HG03354 (cell line): ENCODE measurements around the gene FGF22.
"Not testable (repeated sequence)": the region's sequence is repeated elsewhere in the genome, so short reads cannot be mapped to it uniquely, and the experiment has no call there.

Experiments used
- ATAC-seq: cut with Tn5 transposase; IDR thresholded peaks from one replicate; pipeline ENCODE4 v1.9.1; 2021; ENCODE audit warnings: mild to moderate bottlenecking; ENCODE audit not compliant: unreplicated experiment, poor library complexity, severe bottlenecking

The FGF22 gene

GRCh38 chr19:619286-620002 lies 20.2 kb upstream of the FGF22 start:
- no peak for ATAC-seq

DNA sequence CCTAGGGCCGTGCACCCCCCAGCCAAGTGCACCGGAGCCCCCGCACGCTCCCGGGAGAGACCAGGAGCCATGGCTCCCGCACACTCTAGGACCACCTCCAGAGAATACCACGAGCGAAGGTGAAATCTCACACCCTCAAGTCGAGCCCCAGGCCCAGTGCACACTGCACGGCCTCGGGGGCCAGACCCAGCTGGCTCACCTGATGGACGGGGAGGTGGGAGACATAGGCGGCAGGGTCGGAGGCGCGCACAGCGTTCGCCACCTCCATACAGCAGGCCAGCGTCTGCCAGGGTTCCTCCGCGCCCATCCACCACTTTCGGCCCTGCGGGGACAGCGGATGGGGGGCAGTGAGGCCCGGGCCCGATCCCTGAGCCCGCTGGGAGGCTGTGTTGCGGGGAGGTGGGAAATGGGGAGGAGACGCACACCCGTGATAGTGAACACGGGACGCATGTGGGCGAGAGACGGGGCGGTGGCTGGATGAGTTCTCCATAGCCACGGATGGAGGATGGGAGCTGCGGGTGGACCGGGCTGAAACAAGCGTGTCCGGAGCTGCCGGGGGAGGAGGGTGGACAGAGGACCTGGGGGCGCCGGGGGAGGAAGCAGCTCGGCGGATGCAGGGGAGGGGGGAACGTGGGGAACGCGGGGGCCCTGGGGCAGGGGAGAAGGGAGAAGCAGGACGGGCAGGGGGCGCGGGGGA lies 19.4 kb upstream of the FGF22 start:
- no peak for ATAC-seq

DNA sequence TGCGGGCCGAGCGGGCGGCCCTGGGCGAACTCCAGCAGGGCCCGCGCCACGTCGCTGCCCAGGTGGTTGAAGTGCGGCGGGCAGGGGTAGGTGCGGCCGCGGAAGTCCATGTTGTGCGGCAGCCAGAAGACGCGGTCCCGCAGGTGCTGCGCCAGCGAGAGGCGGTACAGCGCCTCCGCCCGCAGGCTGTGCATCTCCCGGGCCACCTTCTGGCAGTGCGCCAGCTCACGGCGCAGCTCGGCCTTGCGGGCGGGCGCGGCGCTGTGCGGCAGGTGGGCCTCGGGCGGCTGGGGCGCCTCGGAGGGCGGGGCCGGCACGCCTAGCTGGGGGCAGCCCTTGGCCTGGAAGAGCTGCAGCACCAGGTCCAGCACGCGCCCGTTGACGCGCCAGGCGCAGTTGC lies 18.5 kb upstream of the FGF22 start:
- ATAC-seq = not testable (repeated sequence)

GRCh38 chr19:621819-622218 lies 17.9 kb upstream of the FGF22 start:
- ATAC-seq = no peak

GRCh38 chr19:622666-623065 lies 17.0 kb upstream of the FGF22 start:
- no peak for ATAC-seq

- no peak for ATAC-seq
Observed at GRCh38 chr19:623175-623916, 16.3 kb upstream of the FGF22 start.

- no peak for ATAC-seq
Observed at GRCh38 chr19:623974-624373, 15.7 kb upstream of the FGF22 start.

DNA sequence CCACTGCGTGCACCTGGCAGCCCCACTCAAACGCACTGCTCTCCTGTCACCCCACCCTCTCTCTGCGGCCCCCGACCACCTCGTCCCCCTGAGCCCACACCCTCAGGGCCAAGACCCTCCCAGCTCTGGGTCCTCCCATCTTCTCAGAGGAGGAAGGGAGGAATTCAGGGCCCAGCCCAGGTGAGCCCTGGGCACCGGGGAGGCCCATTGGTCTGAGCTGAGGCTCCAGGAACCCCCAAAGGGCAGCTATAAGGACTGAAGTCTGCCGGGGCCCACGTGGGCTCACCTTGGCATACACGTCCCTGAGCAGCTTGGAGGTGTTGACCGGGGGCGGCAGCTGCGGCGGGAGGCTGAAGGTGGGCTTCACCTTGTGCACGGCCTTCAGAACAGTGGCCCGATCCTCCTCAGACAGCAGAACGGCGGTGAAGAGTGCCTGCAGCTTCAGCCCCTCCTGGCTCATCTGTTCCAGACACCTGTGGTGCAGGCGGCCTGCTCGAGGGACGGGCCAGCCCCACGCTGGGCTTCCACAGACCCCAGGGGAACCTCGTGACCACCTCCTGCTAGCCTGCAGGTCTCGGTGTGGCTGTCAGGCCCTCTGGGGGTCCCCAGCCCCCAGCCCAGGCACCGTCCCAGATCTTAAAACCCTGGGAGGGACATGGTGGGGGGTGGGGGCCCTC lies 15.1 kb upstream of the FGF22 start:
- ATAC-seq = no peak

- ATAC-seq = no peak
Observed at GRCh38 chr19:625257-625656, 14.4 kb upstream of the FGF22 start.

DNA sequence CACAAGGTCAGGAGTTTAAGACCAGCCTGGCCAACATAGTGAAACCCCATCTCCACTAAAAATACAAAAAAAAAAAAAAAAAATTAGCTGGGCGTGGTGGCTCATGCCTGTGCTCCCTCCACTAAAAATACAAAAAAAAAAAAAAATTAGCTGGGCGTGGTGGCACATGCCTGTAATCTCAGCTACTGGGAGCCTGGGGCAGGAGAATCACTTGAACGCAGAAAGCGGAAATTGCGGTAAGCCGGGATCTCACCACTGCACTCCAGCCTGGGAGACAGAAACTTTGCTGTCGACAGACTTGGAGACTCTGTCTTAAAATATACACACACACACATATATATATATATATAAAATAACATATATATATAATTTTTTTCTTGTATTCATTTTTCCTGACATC lies 13.1 kb upstream of the FGF22 start:
- ATAC-seq = not testable (repeated sequence)

DNA sequence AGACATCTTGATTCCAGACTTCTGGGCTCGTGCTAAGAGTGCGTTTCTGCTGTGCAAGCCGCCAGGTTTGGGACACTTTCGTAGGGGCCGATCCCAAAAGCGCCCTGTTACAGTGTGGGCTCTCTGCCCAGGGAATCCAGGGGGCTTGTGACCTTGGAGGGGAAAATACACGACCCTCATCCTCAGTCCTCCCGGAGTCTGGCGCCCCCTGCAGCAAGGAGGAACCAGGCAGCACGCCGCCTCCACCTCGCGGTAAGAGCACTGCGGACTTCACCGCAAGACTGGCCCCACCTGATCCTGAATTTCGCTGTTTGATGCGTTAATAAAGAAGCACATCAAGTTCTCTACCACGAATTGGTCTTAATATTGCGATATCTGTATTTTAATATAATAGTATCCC lies 11.5 kb upstream of the FGF22 start:
- no peak for ATAC-seq

- ATAC-seq = not testable (repeated sequence)
Observed at GRCh38 chr19:629515-629914, 10.2 kb upstream of the FGF22 start.

GRCh38 chr19:629961-630714 lies 9.5 kb upstream of the FGF22 start:
- no peak for ATAC-seq

DNA sequence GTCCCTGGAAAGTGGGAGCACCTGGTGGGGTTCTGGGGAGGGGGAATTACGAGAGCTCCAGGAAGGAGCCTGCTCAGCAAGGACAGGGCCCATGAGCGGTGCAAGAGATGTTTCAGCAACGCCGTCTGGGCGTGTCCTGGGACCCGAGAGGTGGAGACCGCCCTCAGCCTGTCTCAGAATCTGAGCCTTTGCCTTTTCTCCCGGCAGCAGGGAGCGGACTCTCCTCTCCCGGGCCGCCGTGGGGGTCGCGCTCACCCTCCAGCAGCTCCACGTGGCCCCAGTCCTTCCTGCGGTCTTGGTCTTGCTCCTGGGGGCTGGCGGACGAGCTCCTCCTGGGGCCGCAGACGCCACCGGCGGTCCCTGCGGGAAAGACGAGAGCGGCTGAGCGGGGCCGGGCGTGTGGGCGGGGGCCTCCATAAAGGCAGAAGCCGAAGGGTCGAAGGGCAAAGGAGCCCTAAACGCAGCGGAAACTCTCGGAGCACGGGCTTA lies 7.1 kb upstream of the FGF22 start:
- peak; percentile 21 for ATAC-seq

GRCh38 chr19:633068-633785 lies 6.5 kb upstream of the FGF22 start, which contains the start of gene POLRMT:
TSS of gene POLRMT (minus strand) at chr19:633537. CDS start at chr19:633512, 25 bp downstream.
- peak; percentile 81 for ATAC-seq

GRCh38 chr19:633786-634639 lies 5.7 kb upstream of the FGF22 start:
- no peak for ATAC-seq

GRCh38 chr19:634975-635652 lies 4.6 kb upstream of the FGF22 start:
- no peak for ATAC-seq
